HUDEP-2 (cell line): ENCODE data around the gene SLC25A1.
"Not testable (repeated sequence)": the region's sequence is repeated elsewhere in the genome, so short reads cannot be mapped to it uniquely, and the experiment has no call there.

Experiments used
- DNase-seq, 76 experiments: peaks; one replicate each; lab custom pipeline; 2025; ENCODE audit not compliant: unreplicated experiment in 76 of 76; lab: John Stamatoyannopoulos, UW

SLC25A1 gene

DNA sequence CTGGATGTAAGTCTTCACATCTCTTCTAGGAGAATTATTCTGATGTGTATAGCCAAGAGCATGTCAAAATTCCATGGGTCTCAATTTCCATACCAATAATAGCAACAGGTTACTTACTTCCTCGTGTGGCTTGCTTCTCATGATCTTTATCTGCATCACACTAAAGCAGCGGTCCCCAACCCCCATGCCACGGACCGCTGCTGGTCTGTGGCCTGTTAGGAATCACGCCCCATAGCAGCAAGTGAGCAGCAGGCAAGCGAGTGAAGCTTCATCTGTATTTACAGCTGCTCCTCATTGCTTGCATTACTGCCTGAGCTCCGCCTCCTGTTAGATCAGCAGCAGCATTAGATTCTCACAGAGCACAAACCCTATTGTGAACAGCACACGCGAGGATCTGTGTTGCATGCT, 28.9 kb upstream of the SLC25A1 start:
- DNase-seq: no peak

DNA sequence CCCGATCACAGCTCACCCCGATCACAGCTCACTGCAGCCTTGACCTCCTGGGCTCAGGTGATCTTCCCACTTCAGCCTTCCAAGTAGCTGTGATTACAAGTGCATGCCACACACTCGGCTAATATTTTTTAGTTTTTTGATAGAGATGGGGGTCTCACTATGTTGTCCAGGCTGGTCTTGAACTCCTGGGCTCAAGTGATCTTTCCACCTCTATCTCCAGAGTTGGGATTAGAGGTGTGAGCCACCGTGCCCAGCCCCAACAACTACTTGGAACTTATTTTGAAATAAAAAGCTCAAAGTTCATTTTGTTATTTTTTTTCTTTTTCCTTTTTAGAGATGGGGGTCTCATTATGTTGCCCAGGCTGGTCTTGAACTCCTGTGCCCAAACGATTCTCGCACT, 27.8 kb upstream of the SLC25A1 start:
- no peak for DNase-seq

DNA sequence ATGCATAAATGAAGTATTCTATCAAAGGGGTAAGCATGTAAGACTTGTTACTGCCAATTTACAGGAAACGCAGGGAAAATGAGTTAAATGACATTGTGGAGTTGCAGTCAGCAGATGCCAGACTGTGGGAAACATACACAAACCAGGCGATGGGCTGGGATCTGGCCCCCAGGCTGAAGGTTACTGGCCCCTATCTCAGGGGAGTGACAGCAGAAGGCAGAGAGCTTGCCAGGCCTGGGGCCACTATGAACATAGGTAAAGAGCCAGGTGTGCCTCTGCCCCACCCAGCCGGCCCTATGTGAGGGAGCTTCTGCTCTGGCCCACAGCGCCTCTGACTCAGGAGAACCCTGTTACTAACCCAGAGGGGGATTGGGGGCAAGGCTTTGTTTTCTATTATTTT, 26.1 kb upstream of the SLC25A1 start:
- no peak for DNase-seq

DNA sequence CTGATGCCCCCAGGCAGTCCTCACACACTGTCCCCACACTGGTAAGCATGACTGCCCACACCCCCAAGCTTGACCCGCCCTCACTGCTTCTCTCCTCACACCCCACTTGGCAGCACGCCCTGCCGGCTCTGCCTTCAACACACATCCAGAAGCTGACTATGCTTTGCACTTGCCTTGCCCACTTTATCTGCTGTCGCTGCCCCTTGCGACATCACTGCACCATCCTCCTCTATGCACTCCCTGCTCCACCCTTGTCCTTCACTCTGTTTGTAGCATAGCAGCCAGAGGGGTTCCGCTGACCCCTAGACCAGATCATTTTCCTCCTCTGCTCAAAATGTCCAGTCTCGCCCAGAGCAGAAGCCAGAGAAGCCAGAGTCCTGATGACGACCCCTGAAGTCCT, 25.3 kb upstream of the SLC25A1 start:
- peak in 41 of 76 experiments; percentile 2 to 56 (median 23) for DNase-seq

DNA sequence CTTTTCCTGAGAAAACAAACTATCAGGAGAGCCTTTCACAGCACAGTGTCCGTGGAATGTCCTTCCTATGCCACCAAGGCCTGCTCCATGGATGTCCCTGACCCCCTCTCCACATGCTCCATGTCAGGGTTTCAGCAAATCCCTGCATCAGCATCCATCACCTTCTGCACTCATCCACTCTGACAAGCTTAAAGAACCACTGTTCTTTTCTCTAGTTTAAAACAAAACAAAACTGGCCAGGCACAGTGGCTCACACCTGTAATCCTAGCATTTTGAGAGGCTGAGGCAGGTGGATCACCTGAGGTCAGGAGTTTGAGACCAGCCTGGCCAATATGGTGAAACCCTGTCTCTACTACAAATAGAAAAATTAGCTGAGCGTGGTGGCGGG, 24.3 kb upstream of the SLC25A1 start:
- not testable (repeated sequence) for DNase-seq

DNA sequence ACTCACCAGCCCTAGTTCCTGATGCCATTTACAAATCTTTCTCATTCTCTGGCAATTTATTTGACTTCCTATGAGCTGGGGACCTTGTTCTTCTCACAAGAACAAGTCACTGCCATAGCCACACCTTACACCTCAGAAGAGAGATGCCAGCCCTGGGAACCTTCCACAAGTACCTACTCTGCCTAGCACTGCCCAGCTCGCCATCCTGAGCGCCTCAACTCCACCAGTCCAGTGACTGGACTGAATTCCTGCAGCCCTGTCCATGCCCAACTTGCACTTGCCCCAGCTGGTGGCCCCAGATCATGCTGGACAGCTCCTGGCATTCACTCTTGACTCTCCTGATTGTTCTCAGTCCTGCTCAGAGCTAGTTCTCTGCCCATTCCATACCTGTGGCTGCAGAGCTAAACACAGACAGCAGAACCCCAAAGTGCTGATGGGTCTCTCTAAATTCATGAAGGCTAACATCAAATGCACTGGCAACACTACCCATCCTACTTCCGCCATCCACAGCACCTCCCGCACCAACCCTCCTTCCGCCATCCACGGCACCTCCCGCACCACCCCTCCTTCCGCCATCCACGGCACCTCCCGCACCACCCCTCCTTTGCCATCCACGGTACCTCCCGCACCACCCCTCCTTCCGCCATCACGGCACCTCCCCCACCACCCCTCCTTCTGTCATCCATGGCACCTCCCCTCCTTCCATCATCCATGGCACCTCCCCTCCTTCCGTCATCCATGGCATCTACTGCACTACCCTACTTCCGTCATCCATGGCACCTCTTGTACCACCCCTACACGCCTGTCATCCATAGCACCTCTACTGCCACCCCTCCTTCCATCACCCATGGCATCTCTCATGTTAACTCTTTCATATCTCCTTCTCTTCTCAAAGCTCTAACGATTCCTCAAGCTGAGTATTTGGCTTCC, 23.6 kb upstream of the SLC25A1 start:
- DNase-seq: peak in 2 of 76 experiments; percentile 11 to 17

DNA sequence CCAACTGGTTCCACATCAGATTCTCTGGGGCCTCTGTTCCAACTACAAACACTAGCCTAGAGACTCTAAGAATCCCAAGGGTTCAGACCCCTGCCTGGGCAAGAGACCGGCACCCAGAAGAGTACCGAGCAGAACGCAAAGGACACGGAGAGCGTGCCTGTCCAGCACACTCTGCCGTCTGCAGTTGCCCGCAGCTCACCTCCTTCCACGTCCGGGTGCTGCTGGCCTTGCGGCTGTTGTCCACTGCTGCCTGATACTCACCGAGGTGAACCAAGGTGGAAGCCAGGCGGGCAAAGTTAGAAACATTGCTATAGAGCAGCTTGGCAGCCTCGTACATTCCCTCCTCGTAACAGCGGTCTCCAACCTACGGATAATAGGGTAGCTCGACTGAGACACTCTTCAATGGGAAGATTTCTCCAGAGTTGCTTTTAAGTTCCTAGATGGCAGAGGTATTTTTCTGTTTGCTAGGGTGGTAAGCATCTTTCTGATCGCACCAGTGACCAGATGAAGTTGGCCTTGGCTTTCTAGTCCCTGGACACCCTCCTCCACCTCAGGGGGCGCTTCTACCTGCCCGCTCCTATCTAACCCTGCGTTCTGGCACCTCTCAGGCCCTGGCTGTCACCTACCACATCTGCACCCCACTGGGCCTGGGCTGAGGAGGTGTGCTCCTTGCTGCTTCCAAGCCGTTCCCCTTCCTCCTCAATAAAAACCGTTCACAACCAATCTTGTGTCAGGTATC, 22.8 kb upstream of the SLC25A1 start:
- DNase-seq: no peak

DNA sequence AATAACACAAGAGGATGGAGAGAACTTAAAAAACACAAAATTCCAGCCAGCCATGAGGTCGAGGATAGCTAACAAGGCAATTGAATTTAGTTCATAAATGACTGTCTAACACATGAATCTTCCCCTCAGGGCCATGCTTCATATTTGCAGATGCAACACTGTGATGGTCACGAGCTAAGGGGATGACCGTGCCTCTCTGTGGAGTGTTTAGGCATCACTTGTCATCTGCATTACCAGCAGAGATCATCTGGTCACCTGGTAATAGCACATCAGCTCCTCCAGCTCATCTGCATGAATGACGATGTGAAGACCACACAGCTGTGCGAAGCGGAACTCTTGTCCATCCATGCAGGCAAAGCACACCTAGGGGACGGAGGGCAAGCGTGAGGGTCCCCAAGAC, 20.9 kb upstream of the SLC25A1 start:
- no peak for DNase-seq

DNA sequence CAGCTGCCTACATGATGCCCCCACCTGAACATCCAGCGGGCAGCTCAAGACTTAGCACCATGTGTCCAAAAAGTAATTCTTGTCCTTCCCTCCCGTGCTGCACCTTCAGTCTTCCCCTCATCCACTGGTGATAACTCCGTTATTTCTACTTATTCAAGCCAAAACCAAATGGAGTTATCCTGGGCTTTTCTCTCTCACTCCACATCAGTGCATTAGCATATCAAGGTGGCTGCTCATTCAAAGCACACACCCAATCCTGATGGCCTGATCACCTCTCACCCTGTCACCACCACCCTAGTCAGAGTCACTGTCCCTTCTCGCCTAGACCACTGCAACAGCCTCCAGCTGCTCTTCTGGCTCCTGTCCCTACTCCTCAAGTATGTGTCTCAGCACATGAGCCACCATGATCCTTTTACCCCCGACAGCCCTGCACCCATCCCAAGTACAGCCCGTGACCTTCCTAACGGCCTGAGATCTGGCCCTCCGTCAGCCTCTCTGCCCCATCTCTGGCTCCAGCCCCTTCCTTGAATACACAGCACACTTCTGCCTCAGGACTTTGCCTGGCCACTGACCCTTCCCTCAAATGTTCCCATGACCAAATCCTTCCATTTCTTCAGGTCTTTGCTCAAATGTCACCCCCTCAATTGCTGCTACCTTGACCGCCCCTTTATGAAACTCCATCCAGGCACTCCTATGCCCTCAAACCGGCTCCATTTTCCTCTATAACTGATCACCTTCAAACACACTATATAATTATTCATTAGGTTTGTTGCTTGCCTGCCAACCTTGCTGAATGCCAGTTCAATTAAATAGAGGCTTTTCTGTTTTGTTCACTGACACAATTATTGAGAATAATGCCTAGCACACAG, 19.7 kb upstream of the SLC25A1 start:
- DNase-seq: no peak

DNA sequence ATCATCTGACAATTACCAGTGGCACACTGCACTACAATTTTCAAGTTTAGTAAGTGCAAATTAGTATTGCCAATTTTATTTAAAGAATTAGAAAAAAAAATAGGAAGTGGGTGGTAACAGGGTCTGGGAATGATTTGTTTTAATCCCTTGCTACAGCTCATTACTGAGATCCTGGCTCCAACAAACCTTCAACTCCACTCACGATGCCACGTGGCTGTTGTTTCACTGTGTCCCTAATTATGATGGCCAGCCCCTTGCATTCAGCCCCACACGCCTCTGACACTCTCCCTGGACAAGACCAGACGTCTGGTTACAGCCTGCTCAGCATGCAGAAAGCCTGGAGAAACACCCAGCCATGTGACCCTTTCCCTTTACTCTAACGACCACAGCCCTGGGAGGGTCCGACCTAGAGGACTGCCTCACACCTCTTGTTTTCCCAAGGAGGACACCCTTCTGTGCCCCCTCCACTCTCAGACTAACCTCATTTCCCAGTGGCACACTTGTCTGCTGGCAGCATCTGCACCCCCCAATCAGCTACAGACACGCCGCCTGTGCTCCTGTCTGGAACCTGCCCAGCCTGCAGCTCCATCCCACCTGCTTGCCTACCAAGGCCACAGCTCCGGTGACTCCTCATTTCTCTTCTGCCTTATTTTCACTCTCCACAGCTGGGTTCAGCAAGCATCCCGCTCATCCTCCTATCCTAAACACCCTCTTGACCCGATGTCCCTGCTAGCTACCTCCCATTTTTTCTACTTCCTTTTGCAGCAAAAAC, 18.5 kb upstream of the SLC25A1 start:
- DNase-seq: no peak

DNA sequence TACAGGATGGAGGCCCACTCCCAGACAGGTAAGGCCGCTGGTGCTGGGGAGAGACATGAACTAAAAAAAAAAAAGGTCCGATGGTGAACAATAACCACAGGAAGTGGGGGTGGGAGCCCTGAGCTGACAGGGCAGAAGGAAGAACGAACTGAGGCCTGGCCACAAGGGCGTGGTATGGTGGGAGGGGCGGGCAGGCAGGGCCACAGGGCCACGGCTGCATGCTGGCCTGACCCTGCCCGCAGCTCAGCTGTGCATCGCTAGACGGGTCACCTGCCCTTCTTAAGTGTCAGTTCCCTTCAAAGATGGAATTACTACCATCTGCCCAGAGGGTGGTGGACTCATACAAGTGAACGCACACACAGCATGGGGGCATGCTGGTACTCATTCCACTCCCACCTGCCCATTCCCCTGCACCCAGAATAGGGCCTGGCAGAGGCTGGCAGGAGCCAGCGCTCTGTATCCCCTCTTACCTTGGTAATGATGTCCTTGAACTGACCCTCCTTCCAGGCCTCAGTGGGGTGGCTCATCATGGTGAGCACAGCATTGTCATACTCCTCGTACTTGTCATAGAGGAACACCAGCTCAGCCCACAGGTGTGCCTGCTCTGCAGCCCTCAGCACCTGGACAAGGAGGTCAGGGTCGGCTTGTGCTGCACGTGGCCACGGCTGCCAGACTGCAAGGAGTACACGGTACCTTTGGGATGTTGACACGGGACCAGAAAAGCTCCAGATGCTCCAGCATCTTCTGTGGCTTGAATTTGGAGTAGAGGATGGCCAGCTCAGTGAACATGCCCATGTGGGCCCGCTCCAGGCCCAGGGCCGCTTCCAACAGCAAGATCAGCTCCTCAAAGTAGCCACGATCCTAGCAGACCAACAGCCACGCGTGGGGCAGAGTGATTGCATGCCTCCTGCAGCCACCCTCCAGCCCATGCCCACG, 17.5 kb upstream of the SLC25A1 start:
- no peak for DNase-seq

DNA sequence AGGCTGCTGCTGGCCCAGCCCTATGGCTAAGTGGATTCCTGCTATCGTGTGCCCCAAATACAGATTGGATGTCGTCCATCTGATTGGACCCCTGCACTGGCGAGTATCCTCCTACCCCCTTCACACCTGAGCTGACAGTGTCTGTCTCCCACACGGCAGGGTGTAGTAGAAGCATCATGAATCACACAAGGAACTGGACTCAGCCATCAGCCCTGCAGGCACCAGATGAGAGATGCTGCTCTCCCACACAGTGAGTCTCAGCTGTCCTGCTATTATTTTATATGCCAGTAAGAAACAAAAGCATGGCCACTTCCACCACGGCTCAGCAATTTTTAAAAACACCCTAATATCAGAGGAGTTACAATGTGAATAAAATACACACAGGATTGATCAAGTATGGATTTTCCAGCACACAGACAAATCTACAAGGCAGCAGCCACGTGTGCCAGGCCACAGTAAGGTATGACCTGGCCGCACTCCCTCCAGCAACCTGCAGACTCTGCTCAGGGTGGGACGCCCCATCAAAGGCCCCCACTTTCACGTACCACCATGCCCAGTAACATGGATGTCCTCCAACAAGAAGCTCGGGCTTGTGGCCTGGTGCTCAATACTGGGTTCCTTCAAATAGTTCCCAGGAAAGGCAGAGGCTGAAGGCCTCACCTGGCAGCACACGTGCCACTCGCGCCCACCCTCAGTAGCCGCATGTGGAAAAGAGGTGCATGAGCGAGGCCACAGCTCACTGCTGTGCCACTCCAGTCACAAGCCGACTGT, 16.4 kb upstream of the SLC25A1 start:
- no peak for DNase-seq

DNA sequence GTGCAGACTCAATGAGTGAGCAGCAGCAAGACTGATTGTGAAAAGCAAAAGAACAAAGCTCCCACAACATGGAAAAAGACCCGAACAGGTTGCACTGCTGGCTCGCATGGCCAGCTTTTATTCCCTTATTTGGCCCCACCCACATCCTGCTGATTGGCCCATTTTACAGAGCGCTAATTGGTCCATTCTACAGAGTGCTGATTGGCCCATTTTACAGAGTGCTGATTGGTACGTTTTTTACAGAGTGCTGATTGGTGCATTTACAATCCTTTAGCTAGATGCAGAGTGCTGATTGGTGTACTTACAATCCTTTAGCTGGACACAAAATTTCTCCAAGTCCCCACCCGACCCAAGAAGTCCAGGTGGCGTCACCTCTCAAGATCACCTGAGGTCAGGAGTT, 15.3 kb upstream of the SLC25A1 start:
- no peak for DNase-seq

DNA sequence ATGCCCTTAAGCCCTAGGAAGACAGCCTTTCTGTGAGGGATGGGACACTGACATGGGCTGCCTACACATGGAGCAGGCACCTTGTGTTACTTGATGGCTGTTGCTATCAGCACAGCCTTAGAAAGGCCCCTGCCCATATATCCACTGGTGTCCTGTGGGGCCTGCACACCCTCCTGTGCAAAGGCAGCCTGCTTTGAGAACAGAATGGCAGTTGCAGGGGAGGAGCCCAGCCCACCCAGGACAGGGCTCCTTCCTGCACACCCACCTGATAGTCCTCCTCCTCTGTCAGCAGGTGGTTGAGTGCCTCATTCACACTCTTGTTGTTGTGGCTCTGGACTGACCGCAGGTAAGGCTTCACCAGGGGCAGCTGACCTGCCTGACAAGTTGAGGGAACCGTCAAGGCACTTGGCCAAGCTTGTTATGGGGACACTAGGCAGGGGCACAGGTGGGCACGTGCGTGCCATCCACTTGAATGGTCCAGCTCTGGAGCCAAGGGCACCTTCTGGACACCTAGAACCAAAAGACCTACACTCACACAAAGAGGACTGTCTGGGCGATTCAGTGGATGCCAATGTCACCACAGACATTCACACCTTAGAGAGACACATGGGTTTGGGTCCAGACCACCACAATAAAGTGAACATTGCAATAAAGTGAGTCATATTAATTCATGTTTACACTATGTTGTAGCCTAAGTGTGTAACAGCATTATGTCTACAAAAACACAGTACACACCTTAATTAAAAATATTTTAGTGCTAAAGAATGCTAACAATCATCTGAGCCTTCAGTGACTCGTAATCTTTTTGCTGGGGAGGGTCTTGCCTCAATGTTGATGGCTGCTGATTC, 9.4 kb upstream of the SLC25A1 start:
- no peak for DNase-seq

DNA sequence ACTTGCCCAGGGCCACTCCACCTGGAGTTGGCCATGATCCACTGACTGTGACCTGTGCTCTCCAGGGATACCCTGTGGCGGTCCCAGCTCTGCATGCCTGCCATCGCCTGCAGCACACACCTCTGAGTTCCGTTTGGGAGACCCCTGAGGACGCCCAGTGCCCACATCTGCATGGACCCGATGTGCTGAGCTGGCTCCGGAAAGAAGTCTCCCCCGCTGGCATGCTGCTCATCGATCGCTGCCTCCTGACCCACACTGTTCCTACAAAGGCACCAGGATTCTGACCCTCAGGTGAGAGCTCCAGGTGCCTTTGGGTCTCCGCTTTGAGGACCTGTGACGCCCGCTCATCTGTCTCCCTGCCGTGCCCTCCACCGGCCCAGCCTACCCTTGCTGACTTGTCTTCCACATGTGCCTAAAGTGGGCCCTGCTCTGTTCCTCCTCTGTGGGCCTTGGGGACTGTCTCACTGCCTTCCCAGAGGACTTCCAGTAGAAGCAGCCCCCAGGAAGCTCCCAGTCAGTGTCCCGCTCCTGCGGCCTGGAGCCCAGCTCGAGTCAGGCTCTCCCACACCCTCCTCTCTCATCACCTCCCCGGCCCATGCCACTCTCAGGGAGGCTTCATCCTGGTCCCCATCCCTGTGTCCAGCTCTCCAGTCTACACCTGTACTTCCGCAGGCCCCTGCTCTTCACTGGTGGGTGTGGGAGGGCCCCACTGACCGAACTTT, 5.9 kb upstream of the SLC25A1 start:
- no peak for DNase-seq

DNA sequence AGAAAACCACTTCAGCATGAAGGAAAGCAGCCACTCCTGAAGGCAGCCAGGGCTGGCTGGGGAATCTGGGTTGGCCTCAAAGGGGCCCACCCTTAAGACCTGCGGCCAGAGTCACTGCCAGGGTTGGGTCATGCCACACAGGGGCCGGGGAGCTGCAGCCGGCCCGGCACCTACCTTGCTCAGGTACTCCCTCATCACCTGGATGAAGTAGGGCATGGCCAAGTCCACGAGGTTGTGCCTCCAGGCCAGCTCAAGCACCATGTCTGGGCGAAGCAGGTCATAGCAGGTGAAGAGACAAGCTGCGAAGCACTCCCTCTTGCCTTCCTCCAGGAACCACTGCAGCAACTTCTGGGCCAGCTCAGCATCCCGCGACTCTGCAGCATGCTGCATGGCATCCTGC, 4.7 kb upstream of the SLC25A1 start:
- DNase-seq: no peak
